Measurements from ENCODE around the gene LARGE1.

The LARGE1 gene

GRCh38 chr22:33669746-33670145, 250.5 kb downstream of the LARGE1 start:
- in situ Hi-C loops (cut with MboI; ENCODE audit: low sequenced_read_pairs) = no loop called here

DNA sequence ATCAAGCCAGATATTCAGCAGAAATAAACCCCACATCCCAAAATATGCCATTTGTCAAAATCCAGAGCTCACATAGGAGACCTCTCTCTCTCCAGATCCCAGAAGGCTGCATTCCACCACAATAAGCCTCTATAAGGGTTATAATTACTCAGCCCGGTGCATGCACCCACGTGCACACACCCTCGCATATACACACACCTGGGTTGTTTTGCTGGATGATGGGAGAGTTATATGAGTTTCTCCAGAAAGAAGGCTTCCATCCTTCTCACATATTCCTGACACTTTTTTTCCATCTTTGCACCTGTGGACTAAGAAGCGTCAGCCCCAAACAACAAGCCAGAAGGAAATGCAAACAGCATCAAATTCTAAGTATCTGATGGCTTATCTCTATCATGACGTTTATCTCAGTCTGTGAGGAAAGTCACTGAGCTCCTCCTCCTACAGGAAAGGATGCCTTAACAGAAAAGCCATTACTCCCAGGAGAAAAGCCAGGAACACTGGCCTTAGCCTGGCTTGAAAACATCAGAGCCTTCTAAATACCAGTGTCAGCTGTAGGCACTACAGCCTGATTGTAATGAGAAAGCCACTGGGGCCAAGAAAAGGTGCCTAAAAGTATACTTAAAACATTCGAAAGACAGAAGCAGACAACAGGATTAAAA, 253.2 kb downstream of the LARGE1 start:
- in situ Hi-C loops (cut with MboI; ENCODE audit: low sequenced_read_pairs) = no loop called here

DNA sequence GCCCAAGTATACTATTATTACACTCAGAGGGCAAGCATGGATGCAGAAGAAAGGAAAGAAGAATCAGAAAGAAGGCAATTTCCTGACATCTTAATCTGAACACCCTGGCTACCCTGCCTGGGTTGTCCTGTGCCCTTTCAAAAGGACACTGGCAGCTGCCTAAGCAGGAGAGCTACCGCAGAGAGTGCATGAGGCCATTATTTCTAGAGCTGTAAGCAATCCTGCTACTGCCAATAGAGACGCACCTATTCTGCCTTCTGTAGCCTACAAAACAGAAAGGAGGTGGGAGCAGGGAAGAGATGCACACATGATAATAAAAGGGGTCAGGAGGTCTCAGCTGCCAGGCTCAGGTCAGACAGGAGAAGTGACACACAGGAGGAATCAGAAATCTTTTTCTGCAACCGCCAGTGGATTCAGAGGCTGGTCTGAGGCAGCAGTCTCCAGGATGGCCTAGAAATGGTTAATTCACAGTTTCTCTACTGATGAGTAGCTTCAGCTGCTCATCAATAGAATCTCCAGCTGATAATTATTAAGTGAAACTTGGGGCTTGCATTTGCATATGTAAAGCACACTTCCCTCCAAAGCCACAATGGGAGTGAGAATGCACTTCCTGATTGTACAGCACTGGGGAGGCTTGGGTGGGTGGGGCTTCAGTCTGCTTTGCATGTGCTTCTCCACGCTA, 253.9 kb downstream of the LARGE1 start:
- in situ Hi-C loops (cut with MboI; ENCODE audit: low sequenced_read_pairs) = no loop called here

GRCh38 chr22:33659448-33659847, 260.8 kb downstream of the LARGE1 start:
- in situ Hi-C loops (cut with MboI; ENCODE audit: low sequenced_read_pairs) = no loop called here

- in situ Hi-C loops (cut with MboI; ENCODE audit: low sequenced_read_pairs) = no loop called here
These were observed 261.5 kb downstream of the LARGE1 start for GRCh38 chr22:33658775-33659174.

GRCh38 chr22:33657670-33658069, 262.6 kb downstream of the LARGE1 start:
- in situ Hi-C loops (cut with MboI; ENCODE audit: low sequenced_read_pairs) = no loop called here

DNA sequence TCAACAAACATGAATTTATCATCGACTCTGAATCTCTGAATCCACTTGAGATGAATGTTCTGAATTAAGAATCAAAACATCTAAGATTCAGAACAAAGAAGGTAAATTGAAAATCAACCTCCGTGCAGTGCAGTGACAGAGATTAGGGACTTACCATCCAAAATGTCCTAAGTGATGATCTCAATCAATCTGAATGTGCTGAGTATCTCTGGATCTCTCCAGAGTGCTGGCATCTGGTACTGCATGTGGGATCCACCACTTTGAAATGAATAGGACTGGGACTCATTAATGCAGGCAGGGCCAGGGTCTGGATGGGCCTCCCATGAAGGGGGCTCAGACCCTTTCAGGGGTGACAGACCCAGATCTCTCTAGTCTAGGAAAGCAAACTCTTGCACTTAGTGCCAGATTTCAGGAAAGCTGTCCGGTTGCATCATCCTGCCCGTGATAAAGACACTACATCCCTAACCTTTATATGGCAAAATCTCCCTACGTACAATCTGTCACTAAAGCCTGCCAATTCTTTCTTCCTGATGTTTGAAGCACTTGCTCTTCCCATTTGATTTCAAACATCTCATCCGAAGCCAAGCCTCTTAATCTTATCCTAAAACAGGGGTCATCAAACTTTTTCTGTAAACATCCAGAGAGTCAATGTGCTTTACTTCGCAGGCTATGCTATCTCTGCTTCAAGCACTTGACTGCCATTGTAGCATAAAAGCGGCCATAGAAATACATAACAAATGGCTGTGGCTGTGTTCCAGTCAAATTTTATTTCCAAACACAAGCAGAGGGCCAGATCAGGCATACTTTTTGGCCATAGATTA, 263.3 kb downstream of the LARGE1 start:
- in situ Hi-C loops (cut with MboI; ENCODE audit: low sequenced_read_pairs) = no loop called here

- in situ Hi-C loops (cut with MboI; ENCODE audit: low sequenced_read_pairs) = no loop called here
These were observed 265.9 kb downstream of the LARGE1 start for GRCh38 chr22:33654173-33654895.

GRCh38 chr22:33653532-33654063, 266.7 kb downstream of the LARGE1 start:
- in situ Hi-C loops (cut with MboI; ENCODE audit: low sequenced_read_pairs) = no loop called here

GRCh38 chr22:33652615-33653014, 267.7 kb downstream of the LARGE1 start:
- in situ Hi-C loops (cut with MboI; ENCODE audit: low sequenced_read_pairs) = no loop called here

DNA sequence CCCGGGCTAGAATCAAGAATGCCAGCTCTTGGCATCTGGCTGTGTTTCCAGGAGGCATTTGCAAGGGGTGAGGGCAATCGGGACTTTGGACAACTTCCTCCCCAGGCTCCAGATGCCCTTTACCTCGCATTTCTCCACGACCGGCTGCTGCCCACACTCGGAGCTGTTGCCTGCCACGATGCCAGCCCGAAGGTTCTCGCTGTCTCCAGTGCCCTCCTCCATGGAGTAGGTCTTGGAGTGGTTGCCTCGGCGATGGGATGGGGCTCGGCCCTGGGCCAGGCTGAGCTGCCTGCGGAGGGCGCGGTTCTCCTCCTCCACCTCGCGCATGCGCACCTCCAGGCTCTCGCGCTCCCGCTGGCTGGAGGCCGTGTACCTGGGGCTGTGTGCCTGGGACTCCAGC, 270.0 kb downstream of the LARGE1 start:
- in situ Hi-C loops (cut with MboI; ENCODE audit: low sequenced_read_pairs) = no loop called here

DNA sequence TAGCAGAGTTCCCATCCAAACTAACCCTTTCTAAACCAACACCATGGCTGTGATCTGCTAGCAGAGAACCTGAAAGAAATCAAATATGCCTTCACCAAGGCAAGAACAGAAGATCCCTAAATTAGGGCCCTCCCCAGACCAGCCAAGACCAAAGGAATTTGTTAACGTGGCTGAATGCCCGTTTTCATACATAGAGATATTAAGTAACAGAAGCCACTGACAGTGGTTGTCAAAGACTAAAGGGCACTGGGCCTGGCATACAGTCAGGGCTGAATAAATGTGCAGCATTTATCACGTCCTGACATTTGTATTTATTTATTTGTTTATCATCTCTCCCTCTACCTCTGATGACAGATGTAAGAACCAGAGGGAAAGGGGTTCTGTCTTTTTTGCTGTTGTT, 271.8 kb downstream of the LARGE1 start:
- in situ Hi-C loops (cut with MboI; ENCODE audit: low sequenced_read_pairs) = no loop called here

DNA sequence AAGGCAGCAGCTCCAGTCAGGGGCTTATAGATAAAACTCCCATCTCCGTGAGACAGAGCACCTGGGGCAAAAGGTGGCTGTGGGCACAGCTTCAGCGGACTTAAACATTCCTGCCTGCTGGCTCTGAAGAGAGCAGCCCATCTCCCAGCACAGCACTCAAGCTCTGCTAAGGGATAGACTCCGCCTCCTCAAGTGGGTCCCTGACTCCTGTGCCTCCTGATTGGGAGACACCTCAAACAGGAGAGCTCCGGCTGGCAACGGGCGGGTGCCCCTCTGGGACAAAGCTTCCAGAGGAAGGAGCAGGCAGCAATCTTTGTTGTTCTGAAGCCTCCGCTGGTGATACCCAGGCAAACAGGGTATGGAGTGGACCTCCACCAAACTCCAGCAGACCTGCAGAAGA, 279.4 kb downstream of the LARGE1 start:
- in situ Hi-C loops (cut with MboI; ENCODE audit: low sequenced_read_pairs) = no loop called here

- in situ Hi-C loops (cut with MboI; ENCODE audit: low sequenced_read_pairs) = no loop called here
These were observed 280.6 kb downstream of the LARGE1 start for GRCh38 chr22:33639588-33640254.

DNA sequence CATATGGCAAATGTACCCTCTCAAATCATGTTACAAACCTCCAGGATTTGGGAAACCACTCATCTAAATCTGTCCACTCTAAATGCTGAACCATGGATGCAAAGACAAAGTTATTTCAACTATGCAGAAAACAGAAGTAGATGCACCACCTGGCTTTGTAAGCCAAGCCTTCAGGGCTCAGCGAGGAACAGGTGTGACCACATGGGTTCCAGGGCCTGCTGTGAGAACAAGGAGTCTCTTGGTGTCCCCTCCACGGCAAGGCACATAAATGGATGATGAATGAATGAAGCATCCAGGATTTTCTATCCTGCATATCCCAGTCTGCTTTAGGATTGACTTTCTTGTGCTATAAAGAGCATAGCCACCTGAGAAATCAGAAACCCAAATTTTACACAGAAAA, 284.5 kb downstream of the LARGE1 start:
- in situ Hi-C loops (cut with MboI; ENCODE audit: low sequenced_read_pairs) = no loop called here

- in situ Hi-C loops (cut with MboI; ENCODE audit: low sequenced_read_pairs) = no loop called here
These were observed 288.5 kb downstream of the LARGE1 start for GRCh38 chr22:33631777-33632176.

DNA sequence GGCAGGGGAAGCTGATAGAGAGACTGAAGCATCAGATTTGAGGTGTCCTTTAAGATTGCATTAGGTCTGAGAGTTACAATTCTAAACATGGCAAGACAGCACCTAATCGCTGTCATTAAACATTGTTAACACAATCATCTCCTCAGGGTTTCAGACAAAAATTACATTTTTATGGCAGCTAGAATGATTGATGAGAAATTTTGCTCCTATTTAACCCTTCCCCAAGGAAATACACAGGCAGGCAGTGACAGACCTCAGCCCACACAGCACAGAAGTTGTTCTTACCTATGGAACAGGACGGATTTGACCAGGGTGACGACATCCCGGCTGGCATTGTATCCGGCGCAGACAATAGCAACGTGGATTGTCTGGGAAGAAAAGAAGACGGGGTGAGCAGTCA, 294.3 kb downstream of the LARGE1 start:
- in situ Hi-C loops (cut with MboI; ENCODE audit: low sequenced_read_pairs) = no loop called here

GRCh38 chr22:33620085-33620484, 300.2 kb downstream of the LARGE1 start:
- in situ Hi-C loops (cut with MboI; ENCODE audit: low sequenced_read_pairs) = no loop called here

- in situ Hi-C loops (cut with MboI; ENCODE audit: low sequenced_read_pairs) = no loop called here
These were observed 313.8 kb downstream of the LARGE1 start for GRCh38 chr22:33606504-33606903.

- in situ Hi-C loops (cut with MboI; ENCODE audit: low sequenced_read_pairs) = no loop called here
These were observed 314.6 kb downstream of the LARGE1 start for GRCh38 chr22:33605666-33606065.
